Mucosa of descending colon (tissue), 3 donors: ENCODE measurements around the gene FIGN. TPM values are rescaled to one million over a fixed set of nuclear protein-coding genes. Genes with fewer than 3 reads are reported as not detected.

ENCODE experiments used
- ATAC-seq: fragments of 200-7000 bp; cut with Tn5 transposase; one replicate; pipeline ENCODE4 v1.9.1; 2020; ENCODE audit warnings: mild to moderate bottlenecking, moderate library complexity
- DNase-seq, 3 donors: peaks; one replicate each; pipeline ENCODE4 v3.0.0-alpha.2; 2020
- H3K36me3 ChIP-seq: fragments of 200-600 bp; one replicate; pipeline ENCODE4 v1.8.0; 2021; ENCODE audit warnings: low read depth, mild to moderate bottlenecking
- H3K4me1 ChIP-seq: fragments of 200-600 bp; one replicate; pipeline ENCODE4 v1.8.0; 2021; ENCODE audit warnings: low read depth, mild to moderate bottlenecking
- H3K4me3 ChIP-seq: fragments of 200-600 bp; one replicate; pipeline ENCODE4 v1.8.0; 2021; ENCODE audit warnings: mild to moderate bottlenecking
- H3K9me3 ChIP-seq: fragments of 200-600 bp; one replicate; pipeline ENCODE4 v1.8.0; 2021; ENCODE audit warnings: mild to moderate bottlenecking
- intact Hi-C, 2 donors: fragments of 100-400 bp; cut with DNase I in 1 of 2; cut with micrococcal nuclease in 1 of 2; formaldehyde crosslinking; loops; one replicate each; pipeline versions ENCODE4 v1.11.0 to v1.11.1; 2022; cut with DNase I, micrococcal nuclease
- total RNA-seq, 3 donors: library from RNA; stranded (reverse); fragmentation: NEBNext Ultra II Directional in 2 of 3; extraction: Animal tissue kit (Norgen Biotek cat#: 25700) in 2 of 3; gene quantifications; one replicate each; pipeline versions ENCODE4 v1.2.1 to v1.2.4, GENCODE V29; 2021 to 2023
- TF ChIP-seq, protein P1 (sequence below): fragments of 200-600 bp; IDR thresholded peaks from one replicate; pipeline ENCODE4 v1.8.0; 2022; ENCODE audit warnings: antibody characterized with exemption, mild to moderate bottlenecking
- donor health status: DM: no; HTN: no; CAD: no; lungs with moderate emphysema.
- donor health status: DM: no; HTN: no; CAD: no.
- donor health status: DM: no; HTN: yes; CAD: no.

Gene FIGN
- total RNA-seq, 3 donors from 2014 or later = 0.84 to 4.1 (median 1.4) TPM

DNA sequence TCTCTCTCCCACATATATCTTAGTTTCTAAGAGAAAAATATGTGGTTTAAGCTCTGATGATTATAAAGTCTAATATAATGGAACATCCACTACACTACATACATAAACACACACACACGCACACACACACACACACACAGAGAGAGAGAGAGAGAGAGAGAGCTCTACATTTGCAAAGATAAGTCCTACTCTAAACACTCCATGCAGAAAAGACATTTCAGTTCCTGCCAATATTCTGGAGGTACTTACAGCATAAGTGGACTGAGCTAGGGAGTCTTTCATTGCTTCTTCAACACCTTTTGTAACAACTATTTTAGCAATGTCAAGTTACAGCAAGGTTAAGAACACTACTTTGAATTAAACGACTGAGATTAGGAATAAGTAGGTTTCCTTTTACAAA lies 80.1 kb downstream of the FIGN start:
- intact Hi-C loops = no loop called here
- DNase-seq (no peak), ATAC-seq (no peak)
- H3K36me3 ChIP-seq = no peaks in the 10 kb centered on the region
- no peaks in the 10 kb centered on the region for H3K4me1 ChIP-seq
- TF ChIP-seq, protein P1, sequence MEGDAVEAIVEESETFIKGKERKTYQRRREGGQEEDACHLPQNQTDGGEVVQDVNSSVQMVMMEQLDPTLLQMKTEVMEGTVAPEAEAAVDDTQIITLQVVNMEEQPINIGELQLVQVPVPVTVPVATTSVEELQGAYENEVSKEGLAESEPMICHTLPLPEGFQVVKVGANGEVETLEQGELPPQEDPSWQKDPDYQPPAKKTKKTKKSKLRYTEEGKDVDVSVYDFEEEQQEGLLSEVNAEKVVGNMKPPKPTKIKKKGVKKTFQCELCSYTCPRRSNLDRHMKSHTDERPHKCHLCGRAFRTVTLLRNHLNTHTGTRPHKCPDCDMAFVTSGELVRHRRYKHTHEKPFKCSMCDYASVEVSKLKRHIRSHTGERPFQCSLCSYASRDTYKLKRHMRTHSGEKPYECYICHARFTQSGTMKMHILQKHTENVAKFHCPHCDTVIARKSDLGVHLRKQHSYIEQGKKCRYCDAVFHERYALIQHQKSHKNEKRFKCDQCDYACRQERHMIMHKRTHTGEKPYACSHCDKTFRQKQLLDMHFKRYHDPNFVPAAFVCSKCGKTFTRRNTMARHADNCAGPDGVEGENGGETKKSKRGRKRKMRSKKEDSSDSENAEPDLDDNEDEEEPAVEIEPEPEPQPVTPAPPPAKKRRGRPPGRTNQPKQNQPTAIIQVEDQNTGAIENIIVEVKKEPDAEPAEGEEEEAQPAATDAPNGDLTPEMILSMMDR = no peak
- H3K4me3 ChIP-seq = no peak overlapping the region
- H3K9me3 ChIP-seq = no peaks in the 10 kb centered on the region

DNA sequence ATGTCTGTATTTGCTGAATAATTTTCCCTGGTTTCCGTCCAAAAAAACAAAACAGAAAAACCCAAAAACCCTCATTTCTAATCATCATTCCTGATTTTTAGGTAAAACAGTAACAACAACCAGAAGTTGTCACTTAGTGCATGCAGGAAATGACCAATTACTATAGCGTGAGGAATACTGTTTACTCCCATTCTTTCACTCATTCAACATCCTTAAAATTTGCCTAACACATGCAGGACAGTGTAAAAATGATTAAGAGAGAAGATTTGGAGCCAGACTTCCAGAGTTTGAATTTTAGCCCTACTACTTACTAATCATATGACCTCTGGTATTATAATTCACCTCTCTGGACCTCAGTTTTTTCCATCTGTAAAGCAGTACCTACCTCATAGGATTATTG lies 83.1 kb downstream of the FIGN start:
- intact Hi-C loops = no loop called here
- Histone ChIP-seq H3K4me1 (no peaks in the 10 kb centered on the region), H3K36me3 (no peaks in the 10 kb centered on the region), H3K9me3 (no peaks in the 10 kb centered on the region), H3K4me3 (no peak overlapping the region)
- TF ChIP-seq, protein P1 = no peak
- ATAC-seq (no peak), DNase-seq (no peak)

- H3K4me3 ChIP-seq = no peak overlapping the region
- H3K4me1 ChIP-seq = no peaks in the 10 kb centered on the region
- DNase-seq (no peak), ATAC-seq (no peak)
- intact Hi-C loops = no loop called here
- TF ChIP-seq, protein P1 = no peak
- no peaks in the 10 kb centered on the region for H3K9me3 ChIP-seq
- no peaks in the 10 kb centered on the region for H3K36me3 ChIP-seq
These were observed 86.7 kb downstream of the FIGN start for GRCh38 chr2:163649080-163649479.

- Histone ChIP-seq H3K9me3 (no peaks in the 10 kb centered on the region), H3K4me3 (no peak overlapping the region), H3K36me3 (no peaks in the 10 kb centered on the region), H3K4me1 (no peaks in the 10 kb centered on the region)
- no peak for ATAC-seq
- no peak for DNase-seq
- TF ChIP-seq, protein P1 = no peak
- intact Hi-C loops = no loop called here
These were observed 88.5 kb downstream of the FIGN start for GRCh38 chr2:163647300-163647699.

GRCh38 chr2:163646687-163647086 lies 89.1 kb downstream of the FIGN start:
- no peaks in the 10 kb centered on the region for H3K9me3 ChIP-seq

DNA sequence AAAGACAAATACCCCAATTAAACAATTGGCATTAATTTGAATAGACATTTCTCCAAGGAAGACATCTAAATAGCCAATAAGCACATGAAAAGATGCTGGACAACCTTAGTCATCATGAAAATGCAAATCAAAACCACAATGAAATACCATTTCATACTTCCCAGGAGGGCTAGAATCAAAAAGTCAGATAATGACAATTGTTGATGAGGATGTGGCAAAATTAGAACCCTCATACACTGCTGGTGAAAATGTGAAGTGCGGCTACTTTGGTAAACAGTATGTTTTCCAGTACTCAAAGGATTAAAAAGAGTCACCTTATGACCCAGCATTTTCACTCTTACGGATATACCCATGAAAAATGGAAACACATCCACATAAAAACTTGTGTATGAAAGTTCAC lies 91.6 kb downstream of the FIGN start:
- Histone ChIP-seq H3K9me3 (no peaks in the 10 kb centered on the region), H3K4me3 (no peak overlapping the region), H3K36me3 (no peaks in the 10 kb centered on the region), H3K4me1 (no peaks in the 10 kb centered on the region)
- no peak for DNase-seq
- ATAC-seq = no peak
- intact Hi-C loops = no loop called here
- TF ChIP-seq, protein P1 = no peak

More at GRCh38 chr2:163646687-163647086, 89.1 kb downstream of the FIGN start:
- no peaks in the 10 kb centered on the region for H3K4me1 ChIP-seq
- no peak overlapping the region for H3K4me3 ChIP-seq
- no peak for DNase-seq
- ATAC-seq = no peak
- intact Hi-C loops = no loop called here
- TF ChIP-seq, protein P1 = no peak
- H3K36me3 ChIP-seq = no peaks in the 10 kb centered on the region
